Measurements from ENCODE around the gene FAM78A. TPM values are rescaled to one million over a fixed set of nuclear protein-coding genes. Genes with fewer than 3 reads are reported as not detected.

FAM78A gene
- total RNA-seq, 1 experiment from 2014 or later: not detected

GRCh38 chr9:131302244-131303075 lies 26.1 kb upstream of the FAM78A start:
- no peak for DNase-seq
- H3K27ac Mint-ChIP-seq (ENCODE audit: unreplicated experiment): no peak overlapping the region
- CTCF ChIA-PET: interaction anchor here (0.7 kb wide), 2 partner anchors 249 to 436 kb away, joined by 4 to 12 read pairs; no protein-coding TSS in a partner anchor
- H3K36me3 Mint-ChIP-seq (ENCODE audit: insufficient read depth, unreplicated experiment): no peaks in the 10 kb centered on the region
- H3K4me1 Mint-ChIP-seq (ENCODE audit: low read depth, unreplicated experiment): no peaks in the 10 kb centered on the region
- BruUV-seq (replicated peaks): no TSS peak
- no peak overlapping the region for H3K4me3 Mint-ChIP-seq (ENCODE audit: low read depth, unreplicated experiment)
- peaks cover 15% of the 10 kb centered on the region for H3K27me3 Mint-ChIP-seq (ENCODE audit: unreplicated experiment)
- TF ChIP-seq, protein P1, sequence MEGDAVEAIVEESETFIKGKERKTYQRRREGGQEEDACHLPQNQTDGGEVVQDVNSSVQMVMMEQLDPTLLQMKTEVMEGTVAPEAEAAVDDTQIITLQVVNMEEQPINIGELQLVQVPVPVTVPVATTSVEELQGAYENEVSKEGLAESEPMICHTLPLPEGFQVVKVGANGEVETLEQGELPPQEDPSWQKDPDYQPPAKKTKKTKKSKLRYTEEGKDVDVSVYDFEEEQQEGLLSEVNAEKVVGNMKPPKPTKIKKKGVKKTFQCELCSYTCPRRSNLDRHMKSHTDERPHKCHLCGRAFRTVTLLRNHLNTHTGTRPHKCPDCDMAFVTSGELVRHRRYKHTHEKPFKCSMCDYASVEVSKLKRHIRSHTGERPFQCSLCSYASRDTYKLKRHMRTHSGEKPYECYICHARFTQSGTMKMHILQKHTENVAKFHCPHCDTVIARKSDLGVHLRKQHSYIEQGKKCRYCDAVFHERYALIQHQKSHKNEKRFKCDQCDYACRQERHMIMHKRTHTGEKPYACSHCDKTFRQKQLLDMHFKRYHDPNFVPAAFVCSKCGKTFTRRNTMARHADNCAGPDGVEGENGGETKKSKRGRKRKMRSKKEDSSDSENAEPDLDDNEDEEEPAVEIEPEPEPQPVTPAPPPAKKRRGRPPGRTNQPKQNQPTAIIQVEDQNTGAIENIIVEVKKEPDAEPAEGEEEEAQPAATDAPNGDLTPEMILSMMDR (IDR thresholded peaks at IDR 0.05; ENCODE audit: unreplicated experiment): no peak
- intact Hi-C loops (cut with micrococcal nuclease; ENCODE audit: unreplicated experiment): no loop called here
- no peaks in the 10 kb centered on the region for H3K9me3 Mint-ChIP-seq (ENCODE audit: low read depth, unreplicated experiment)

DNA sequence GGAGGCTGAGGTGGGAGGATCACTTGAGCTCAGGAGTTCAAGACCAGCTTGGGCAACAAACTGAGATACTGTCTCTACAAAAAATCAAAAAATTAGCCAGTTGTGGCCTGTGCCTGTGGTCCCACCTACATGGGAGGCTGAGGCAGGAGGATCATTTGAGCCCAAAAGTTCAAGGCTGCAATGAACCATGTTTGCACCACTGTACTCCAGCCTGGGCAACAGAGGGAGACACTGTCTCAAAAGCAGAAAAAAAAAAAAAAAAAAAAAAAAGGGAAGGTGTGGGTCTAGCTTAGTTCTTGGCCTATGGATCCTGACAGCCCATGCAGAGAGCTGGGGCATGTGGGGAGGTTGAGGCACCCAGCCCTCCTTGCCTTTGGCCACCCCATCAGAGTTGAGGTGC lies 24.1 kb upstream of the FAM78A start:
- peaks cover 17% of the 10 kb centered on the region for H3K27me3 Mint-ChIP-seq (ENCODE audit: unreplicated experiment)
- CTCF ChIA-PET: no interaction called here

GRCh38 chr9:131299961-131300347 lies 23.6 kb upstream of the FAM78A start:
- CTCF ChIA-PET: no interaction called here
- intact Hi-C loops (cut with micrococcal nuclease; ENCODE audit: unreplicated experiment): no loop called here
- TF ChIP-seq, protein P1 (IDR thresholded peaks at IDR 0.05; ENCODE audit: unreplicated experiment): no peak
- BruUV-seq (replicated peaks): no TSS peak
- H3K27me3 Mint-ChIP-seq (ENCODE audit: unreplicated experiment): peaks cover 22% of the 10 kb centered on the region
- H3K4me1 Mint-ChIP-seq (ENCODE audit: low read depth, unreplicated experiment): no peaks in the 10 kb centered on the region
- H3K36me3 Mint-ChIP-seq (ENCODE audit: insufficient read depth, unreplicated experiment): no peaks in the 10 kb centered on the region
- no peak overlapping the region for H3K27ac Mint-ChIP-seq (ENCODE audit: unreplicated experiment)
- DNase-seq: no peak
- no peaks in the 10 kb centered on the region for H3K9me3 Mint-ChIP-seq (ENCODE audit: low read depth, unreplicated experiment)
- no peak overlapping the region for H3K4me3 Mint-ChIP-seq (ENCODE audit: low read depth, unreplicated experiment)

More for the DNA sequence above, 24.1 kb upstream of the FAM78A start:
- Mint-ChIP-seq H3K9me3 (ENCODE audit: low read depth, unreplicated experiment) (no peaks in the 10 kb centered on the region), H3K27ac (ENCODE audit: unreplicated experiment) (no peak overlapping the region), H3K4me3 (ENCODE audit: low read depth, unreplicated experiment) (no peak overlapping the region), H3K4me1 (ENCODE audit: low read depth, unreplicated experiment) (no peaks in the 10 kb centered on the region), H3K36me3 (ENCODE audit: insufficient read depth, unreplicated experiment) (no peaks in the 10 kb centered on the region)
- no peak for DNase-seq
- BruUV-seq (replicated peaks): no TSS peak
- intact Hi-C loops (cut with micrococcal nuclease; ENCODE audit: unreplicated experiment): no loop called here
- TF ChIP-seq, protein P1 (IDR thresholded peaks at IDR 0.05; ENCODE audit: unreplicated experiment): no peak

GRCh38 chr9:131299346-131299960 lies 23.1 kb upstream of the FAM78A start:
- Mint-ChIP-seq H3K27me3 (ENCODE audit: unreplicated experiment) (peaks cover 22% of the 10 kb centered on the region), H3K4me1 (ENCODE audit: low read depth, unreplicated experiment) (no peaks in the 10 kb centered on the region), H3K36me3 (ENCODE audit: insufficient read depth, unreplicated experiment) (no peaks in the 10 kb centered on the region), H3K4me3 (ENCODE audit: low read depth, unreplicated experiment) (no peak overlapping the region), H3K27ac (ENCODE audit: unreplicated experiment) (no peak overlapping the region), H3K9me3 (ENCODE audit: low read depth, unreplicated experiment) (no peaks in the 10 kb centered on the region)
- no peak for DNase-seq
- TF ChIP-seq, protein P1 (IDR thresholded peaks at IDR 0.05; ENCODE audit: unreplicated experiment): no peak
- CTCF ChIA-PET: no interaction called here
- intact Hi-C loops (cut with micrococcal nuclease; ENCODE audit: unreplicated experiment): no loop called here
- no TSS peak for BruUV-seq (replicated peaks)

Data from Calu3 (cell line).